Measurements from ENCODE around the gene CNTD1. TPM values are rescaled to one million over a fixed set of nuclear protein-coding genes. Genes with fewer than 3 reads are reported as not detected.

Gene CNTD1
- total RNA-seq, 4 donors from 2014 or later: not detected

GRCh38 chr17:42806249-42806648, 7.6 kb downstream of the CNTD1 start:
- peak overlapping the region in 2 of 4 donors; percentile 15 to 72 for H3K27ac ChIP-seq
- H3K4me1 ChIP-seq: peaks cover 0 to 23% (median 0%) of the 10 kb centered on the region in 4 donors
- H3K9me3 ChIP-seq: no peaks in the 10 kb centered on the region
- no peak overlapping the region for H3K4me3 ChIP-seq
- H3K36me3 ChIP-seq: peaks cover 0 to 21% (median 0%) of the 10 kb centered on the region in 3 donors
- no peaks in the 10 kb centered on the region for H3K27me3 ChIP-seq
- no peak for TF ChIP-seq CTCF (IDR thresholded peaks at IDR 0.05)
- TF ChIP-seq POLR2A (IDR thresholded peaks at IDR 0.05): no peak
- DNase-seq: peak in 1 of 3 donors; percentile 50

DNA sequence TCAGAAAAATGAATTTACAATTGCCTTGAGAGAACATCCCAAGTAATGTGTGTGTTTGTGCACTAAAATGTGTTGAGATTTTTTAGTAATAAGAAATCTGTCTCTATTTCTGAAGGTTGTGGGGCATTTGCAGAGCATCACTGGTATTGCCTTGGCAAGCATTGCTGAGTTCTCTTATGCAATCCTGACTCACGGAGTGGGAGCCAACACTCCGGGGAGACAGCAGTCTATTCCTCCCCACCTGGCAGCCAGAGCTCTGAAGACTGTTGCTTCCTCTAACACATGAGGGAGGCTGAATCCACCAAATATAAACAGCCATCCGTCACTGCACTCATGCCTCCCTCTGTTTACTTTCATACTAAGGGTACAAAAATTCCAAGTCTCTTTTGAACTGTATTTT, 10.6 kb downstream of the CNTD1 start:
- no peaks in the 10 kb centered on the region for H3K27me3 ChIP-seq
- H3K27ac ChIP-seq: peak overlapping the region in 1 of 4 donors; percentile 25
- TF ChIP-seq CTCF (IDR thresholded peaks at IDR 0.05) (no peak), POLR2A (IDR thresholded peaks at IDR 0.05) (no peak)
- H3K9me3 ChIP-seq: no peaks in the 10 kb centered on the region
- no peak for DNase-seq
- H3K4me1 ChIP-seq: peaks cover 0 to 18% (median 0%) of the 10 kb centered on the region in 4 donors
- H3K36me3 ChIP-seq: peaks cover 0 to 48% (median 0%) of the 10 kb centered on the region in 3 donors
- no peak overlapping the region for H3K4me3 ChIP-seq

DNA sequence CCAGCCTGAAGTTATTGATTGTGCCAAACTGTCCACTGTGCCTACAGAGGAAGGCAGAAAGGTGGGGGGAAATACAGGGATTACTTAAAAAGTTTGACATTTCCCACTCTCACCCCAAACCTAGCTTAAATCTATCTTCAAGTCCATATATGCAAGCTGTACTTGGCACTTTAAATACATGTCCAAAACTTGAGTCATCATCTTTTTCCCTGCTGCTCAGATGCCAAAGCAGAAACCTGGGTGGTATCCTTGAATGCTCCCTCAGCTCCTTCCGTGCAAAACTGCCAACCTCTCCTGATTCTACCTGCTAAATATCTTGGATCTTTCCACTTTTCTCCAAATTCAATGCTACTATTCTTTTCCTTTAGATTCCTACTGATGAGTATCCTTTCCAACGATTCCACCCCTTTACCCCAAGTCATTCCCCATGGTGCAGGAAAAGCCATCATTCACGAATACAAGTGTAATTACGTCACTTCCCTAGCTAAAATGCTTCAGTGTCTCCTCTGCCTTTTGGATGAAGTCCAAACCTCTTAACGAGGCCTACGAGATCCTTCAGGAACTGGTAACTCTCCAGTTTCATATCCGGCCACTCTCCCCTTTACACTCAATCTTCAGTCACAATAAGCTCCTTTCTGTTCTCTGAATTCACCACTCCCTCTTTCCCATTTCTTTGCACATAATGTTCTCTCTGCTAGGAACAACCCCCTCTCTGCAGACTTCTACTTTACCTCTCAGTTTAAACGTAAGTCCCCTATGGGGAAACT, 16.2 kb downstream of the CNTD1 start:
- no peak overlapping the region for H3K4me3 ChIP-seq
- no peaks in the 10 kb centered on the region for H3K9me3 ChIP-seq
- peaks cover 0 to 96% (median 0%) of the 10 kb centered on the region in 3 donors for H3K36me3 ChIP-seq
- H3K4me1 ChIP-seq: no peaks in the 10 kb centered on the region
- peak overlapping the region in 2 of 4 donors; percentile 25 to 45 for H3K27ac ChIP-seq
- TF ChIP-seq CTCF (IDR thresholded peaks at IDR 0.05) (no peak), POLR2A (IDR thresholded peaks at IDR 0.05) (no peak)
- H3K27me3 ChIP-seq: no peaks in the 10 kb centered on the region
- no peak for DNase-seq

DNA sequence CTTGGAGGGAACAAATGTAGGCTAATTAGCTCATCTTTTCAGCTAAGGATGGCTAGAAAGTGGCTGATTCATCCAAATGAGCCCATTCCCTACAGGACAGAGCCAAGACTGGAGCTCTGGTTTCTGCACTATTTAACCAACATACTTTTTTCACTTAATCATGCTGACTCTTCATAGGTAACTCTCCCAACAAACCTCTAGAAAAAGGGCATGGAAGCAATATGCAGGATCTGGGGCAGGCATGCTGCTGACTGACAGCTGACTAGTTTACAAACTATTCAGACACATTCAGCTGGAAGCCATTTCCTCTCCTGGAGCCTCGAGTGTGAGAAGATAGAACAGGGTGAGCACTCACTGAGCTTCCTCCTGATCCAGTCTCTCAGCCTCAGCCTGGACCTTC, 19.2 kb downstream of the CNTD1 start:
- peaks cover 0 to 95% (median 0%) of the 10 kb centered on the region in 3 donors for H3K36me3 ChIP-seq
- H3K4me3 ChIP-seq: no peak overlapping the region
- H3K4me1 ChIP-seq: peaks cover 0 to 10% (median 2%) of the 10 kb centered on the region in 4 donors
- no peak overlapping the region for H3K27ac ChIP-seq
- no peaks in the 10 kb centered on the region for H3K9me3 ChIP-seq
- DNase-seq: no peak
- TF ChIP-seq POLR2A (IDR thresholded peaks at IDR 0.05) (no peak), CTCF (IDR thresholded peaks at IDR 0.05) (no peak)
- no peaks in the 10 kb centered on the region for H3K27me3 ChIP-seq

GRCh38 chr17:42818379-42818778, 19.7 kb downstream of the CNTD1 start:
- Histone ChIP-seq H3K27me3 (no peaks in the 10 kb centered on the region), H3K4me3 (no peak overlapping the region), H3K9me3 (no peaks in the 10 kb centered on the region), H3K27ac (no peak overlapping the region), H3K36me3 (peaks cover 0 to 90% (median 0%) of the 10 kb centered on the region in 3 donors), H3K4me1 (peaks cover 0 to 15% (median 5%) of the 10 kb centered on the region in 4 donors)
- DNase-seq: no peak
- TF ChIP-seq POLR2A (IDR thresholded peaks at IDR 0.05) (no peak), CTCF (IDR thresholded peaks at IDR 0.05) (no peak)
